GM23338 (cell line): ENCODE data around the gene C6orf120.

Source experiments
- CREB1 ChIP-seq: fragments of 250-450 bp; sonication (Bioruptor Pico); IDR thresholded peaks from 2 replicates; pipeline ENCODE4 v1.5.0; 2020; ENCODE audit warnings: low read depth, mild to moderate bottlenecking, moderate library complexity
- CTCF ChIP-seq, 2 experiments: fragments of 200-600 bp in 1 of 2; sonication (generic) in 1 of 2; conservative IDR thresholded peaks; 2 replicates each; pipeline versions ENCODE4 v1.5.1 to v1.6.1; 2016 to 2017; ENCODE audit warnings: antibody characterized with exemption in 2 of 2, low read depth in 2 of 2, mild to moderate bottlenecking in 2 of 2, moderate library complexity in 1 of 2
- ETS1 ChIP-seq: IDR thresholded peaks from 2 replicates; pipeline ENCODE4 v1.6.1; 2016; ENCODE audit warnings: antibody characterized with exemption
- EZH2 ChIP-seq: fragments of 200-600 bp; sonication (generic); IDR thresholded peaks from one replicate; pipeline ENCODE4 v1.8.0; 2017; ENCODE audit warnings: antibody characterized with exemption, mild to moderate bottlenecking, low read depth; ENCODE audit not compliant: unreplicated experiment
- EZH2phosphoT487 ChIP-seq: fragments of 200-600 bp; sonication (generic); IDR thresholded peaks from one replicate; pipeline ENCODE4 v1.8.1; 2018; ENCODE audit warnings: antibody characterized with exemption; ENCODE audit not compliant: unreplicated experiment
- JUNB ChIP-seq: IDR thresholded peaks from one replicate; pipeline ENCODE4 v1.6.1; 2016; ENCODE audit warnings: antibody characterized with exemption; ENCODE audit not compliant: unreplicated experiment
- NANOG ChIP-seq: IDR thresholded peaks from 2 replicates; pipeline ENCODE4 v1.6.1; 2016; ENCODE audit warnings: antibody characterized with exemption, borderline replicate concordance
- POLR2AphosphoS5 ChIP-seq: IDR thresholded peaks from 2 replicates; pipeline ENCODE4 v1.6.1; 2016; ENCODE audit warnings: antibody characterized with exemption, low read depth
- REST ChIP-seq: IDR thresholded peaks from one replicate; pipeline ENCODE4 v1.6.1; 2018; ENCODE audit warnings: antibody characterized with exemption; ENCODE audit not compliant: unreplicated experiment
- STAT1 ChIP-seq: IDR thresholded peaks from one replicate; pipeline ENCODE4 v1.6.1; 2016; ENCODE audit warnings: antibody characterized with exemption; ENCODE audit not compliant: unreplicated experiment
- TF ChIP-seq, protein P1 (sequence below): fragments of 250-450 bp; sonication (Bioruptor Pico); IDR thresholded peaks from 2 replicates; pipeline ENCODE4 v1.5.0; 2020; ENCODE audit warnings: mild to moderate bottlenecking, moderate library complexity

- TF ChIP-seq POLR2AphosphoS5 (no peak), CTCF (conservative IDR thresholded peaks at IDR 0.05; ENCODE audit: low read depth in 2 of 2) (no peak), EZH2phosphoT487 (no peak), REST (no peak), EZH2 (no peak), CREB1 (no peak), STAT1 (no peak), JUNB (no peak), ETS1 (no peak), NANOG (no peak)
- TF ChIP-seq, protein P1, sequence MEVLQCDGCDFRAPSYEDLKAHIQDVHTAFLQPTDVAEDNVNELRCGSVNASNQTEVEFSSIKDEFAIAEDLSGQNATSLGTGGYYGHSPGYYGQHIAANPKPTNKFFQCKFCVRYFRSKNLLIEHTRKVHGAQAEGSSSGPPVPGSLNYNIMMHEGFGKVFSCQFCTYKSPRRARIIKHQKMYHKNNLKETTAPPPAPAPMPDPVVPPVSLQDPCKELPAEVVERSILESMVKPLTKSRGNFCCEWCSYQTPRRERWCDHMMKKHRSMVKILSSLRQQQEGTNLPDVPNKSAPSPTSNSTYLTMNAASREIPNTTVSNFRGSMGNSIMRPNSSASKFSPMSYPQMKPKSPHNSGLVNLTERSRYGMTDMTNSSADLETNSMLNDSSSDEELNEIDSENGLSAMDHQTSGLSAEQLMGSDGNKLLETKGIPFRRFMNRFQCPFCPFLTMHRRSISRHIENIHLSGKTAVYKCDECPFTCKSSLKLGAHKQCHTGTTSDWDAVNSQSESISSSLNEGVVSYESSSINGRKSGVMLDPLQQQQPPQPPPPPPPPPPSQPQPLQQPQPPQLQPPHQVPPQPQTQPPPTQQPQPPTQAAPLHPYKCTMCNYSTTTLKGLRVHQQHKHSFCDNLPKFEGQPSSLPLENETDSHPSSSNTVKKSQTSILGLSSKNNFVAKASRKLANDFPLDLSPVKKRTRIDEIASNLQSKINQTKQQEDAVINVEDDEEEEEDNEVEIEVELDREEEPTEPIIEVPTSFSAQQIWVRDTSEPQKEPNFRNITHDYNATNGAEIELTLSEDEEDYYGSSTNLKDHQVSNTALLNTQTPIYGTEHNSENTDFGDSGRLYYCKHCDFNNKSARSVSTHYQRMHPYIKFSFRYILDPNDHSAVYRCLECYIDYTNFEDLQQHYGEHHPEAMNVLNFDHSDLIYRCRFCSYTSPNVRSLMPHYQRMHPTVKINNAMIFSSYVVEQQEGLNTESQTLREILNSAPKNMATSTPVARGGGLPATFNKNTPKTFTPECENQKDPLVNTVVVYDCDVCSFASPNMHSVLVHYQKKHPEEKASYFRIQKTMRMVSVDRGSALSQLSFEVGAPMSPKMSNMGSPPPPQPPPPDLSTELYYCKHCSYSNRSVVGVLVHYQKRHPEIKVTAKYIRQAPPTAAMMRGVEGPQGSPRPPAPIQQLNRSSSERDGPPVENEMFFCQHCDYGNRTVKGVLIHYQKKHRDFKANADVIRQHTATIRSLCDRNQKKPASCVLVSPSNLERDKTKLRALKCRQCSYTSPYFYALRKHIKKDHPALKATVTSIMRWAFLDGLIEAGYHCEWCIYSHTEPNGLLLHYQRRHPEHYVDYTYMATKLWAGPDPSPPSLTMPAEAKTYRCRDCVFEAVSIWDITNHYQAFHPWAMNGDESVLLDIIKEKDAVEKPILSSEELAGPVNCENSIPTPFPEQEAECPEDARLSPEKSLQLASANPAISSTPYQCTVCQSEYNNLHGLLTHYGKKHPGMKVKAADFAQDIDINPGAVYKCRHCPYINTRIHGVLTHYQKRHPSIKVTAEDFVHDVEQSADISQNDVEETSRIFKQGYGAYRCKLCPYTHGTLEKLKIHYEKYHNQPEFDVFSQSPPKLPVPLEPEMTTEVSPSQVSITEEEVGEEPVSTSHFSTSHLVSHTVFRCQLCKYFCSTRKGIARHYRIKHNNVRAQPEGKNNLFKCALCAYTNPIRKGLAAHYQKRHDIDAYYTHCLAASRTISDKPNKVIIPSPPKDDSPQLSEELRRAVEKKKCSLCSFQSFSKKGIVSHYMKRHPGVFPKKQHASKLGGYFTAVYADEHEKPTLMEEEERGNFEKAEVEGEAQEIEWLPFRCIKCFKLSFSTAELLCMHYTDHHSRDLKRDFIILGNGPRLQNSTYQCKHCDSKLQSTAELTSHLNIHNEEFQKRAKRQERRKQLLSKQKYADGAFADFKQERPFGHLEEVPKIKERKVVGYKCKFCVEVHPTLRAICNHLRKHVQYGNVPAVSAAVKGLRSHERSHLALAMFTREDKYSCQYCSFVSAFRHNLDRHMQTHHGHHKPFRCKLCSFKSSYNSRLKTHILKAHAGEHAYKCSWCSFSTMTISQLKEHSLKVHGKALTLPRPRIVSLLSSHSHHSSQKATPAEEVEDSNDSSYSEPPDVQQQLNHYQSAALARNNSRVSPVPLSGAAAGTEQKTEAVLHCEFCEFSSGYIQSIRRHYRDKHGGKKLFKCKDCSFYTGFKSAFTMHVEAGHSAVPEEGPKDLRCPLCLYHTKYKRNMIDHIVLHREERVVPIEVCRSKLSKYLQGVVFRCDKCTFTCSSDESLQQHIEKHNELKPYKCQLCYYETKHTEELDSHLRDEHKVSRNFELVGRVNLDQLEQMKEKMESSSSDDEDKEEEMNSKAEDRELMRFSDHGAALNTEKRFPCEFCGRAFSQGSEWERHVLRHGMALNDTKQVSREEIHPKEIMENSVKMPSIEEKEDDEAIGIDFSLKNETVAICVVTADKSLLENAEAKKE = no peak
Observed at GRCh38 chr6:169719117-169719516, 17.2 kb downstream of the C6orf120 start.
